CD4-positive, alpha-beta T cell treated with Interleukin-15 for 1 hour (primary cell): ENCODE results near the gene TGFB2.

Experiments used
- DNase-seq: peaks from one replicate; pipeline ENCODE4 v3.0.0-alpha.2; 2020

Gene TGFB2

GRCh38 chr1:218467101-218468072 is 122.3 kb downstream of the TGFB2 start:
- DNase-seq, result no peak

DNA sequence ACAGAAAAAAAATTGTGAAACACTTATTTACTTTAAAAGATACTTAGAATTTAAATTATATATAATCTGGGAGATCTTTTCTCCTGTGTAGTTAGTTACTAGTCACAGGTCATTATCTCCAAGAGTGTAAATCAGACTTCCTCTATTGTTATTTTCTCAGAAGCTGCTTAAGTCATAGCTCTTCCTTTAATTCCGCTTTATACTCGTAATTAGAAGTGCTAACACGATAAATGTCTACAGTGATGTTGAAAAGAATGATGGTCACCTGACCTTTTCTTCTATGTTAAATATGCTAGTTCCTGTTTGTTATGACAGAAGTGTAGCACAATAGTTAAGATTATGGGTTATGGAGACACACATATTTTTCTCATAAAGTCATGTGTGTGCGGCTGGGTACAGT is 123.6 kb downstream of the TGFB2 start:
- no peak for DNase-seq

DNA sequence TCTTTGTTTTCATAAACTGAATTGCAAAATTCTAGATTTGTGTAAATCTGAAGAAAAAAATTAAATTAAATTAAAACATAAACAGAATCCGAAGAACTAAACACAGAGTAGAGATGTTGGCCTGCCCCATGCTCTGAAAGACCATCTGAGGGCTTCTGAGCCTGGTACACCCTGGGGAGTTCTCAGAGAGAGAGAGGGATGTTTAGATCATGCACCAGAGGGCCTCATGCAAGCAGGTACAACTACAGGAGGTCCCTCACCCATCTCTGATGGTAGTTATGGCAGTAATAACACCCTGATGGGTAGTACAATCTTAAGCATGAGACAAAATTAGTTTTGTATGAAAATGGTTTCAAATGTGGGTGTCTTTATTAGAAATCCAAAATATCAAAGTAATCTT is 127.7 kb downstream of the TGFB2 start:
- no peak for DNase-seq

DNA sequence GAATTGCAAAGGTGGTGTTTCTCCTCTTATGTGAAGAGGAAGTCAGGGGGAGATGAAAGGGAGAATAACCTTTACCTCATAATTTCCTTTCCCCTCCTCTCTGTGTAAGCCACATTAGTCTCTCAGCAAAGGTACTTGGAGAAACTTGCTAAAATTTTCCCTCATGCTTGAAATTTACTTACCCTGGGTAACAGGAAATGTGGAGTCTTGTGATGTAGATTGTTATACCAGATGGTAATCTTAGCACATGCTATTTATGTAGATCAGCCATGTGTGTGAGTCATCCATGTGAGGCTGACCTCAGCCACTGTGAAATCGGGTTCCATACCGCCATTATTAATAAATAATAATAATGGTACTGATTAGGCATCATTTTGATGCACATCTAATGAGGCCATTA is 128.4 kb downstream of the TGFB2 start:
- DNase-seq, result no peak

DNA sequence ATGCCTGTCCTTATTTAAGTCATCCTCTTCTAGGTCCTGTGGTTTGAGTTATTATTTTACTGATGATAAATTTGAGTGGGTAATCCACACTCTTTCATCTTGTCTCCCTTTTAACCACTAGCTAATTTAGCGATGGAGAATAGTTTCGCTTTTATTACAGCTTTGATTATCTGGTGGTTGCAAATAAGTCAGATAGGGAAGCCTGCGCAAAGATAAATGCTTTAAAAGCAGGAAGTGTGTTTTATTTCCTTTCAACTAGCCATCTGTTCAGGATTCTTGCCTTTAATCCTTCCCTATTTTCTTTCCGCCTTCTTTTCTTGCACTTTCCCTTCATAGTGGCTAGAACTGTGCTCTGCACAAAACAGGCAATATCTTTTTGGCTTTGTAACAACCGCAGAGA is 129.0 kb downstream of the TGFB2 start:
- no peak for DNase-seq

GRCh38 chr1:218475275-218475674 is 130.1 kb downstream of the TGFB2 start:
- DNase-seq, result no peak

GRCh38 chr1:218475699-218476098 is 130.6 kb downstream of the TGFB2 start:
- no peak for DNase-seq

- DNase-seq, result no peak
Measured at GRCh38 chr1:218476385-218476784, 131.2 kb downstream of the TGFB2 start.

GRCh38 chr1:218478336-218478735 is 133.2 kb downstream of the TGFB2 start:
- DNase-seq, result no peak

- DNase-seq, result no peak
Measured at GRCh38 chr1:218479436-218480115, 134.4 kb downstream of the TGFB2 start.

- no peak for DNase-seq
Measured at GRCh38 chr1:218480137-218480536, 135.0 kb downstream of the TGFB2 start.

- no peak for DNase-seq
Measured at GRCh38 chr1:218480588-218481099, 135.5 kb downstream of the TGFB2 start.

- no peak for DNase-seq
Measured at GRCh38 chr1:218481116-218481775, 136.1 kb downstream of the TGFB2 start.

DNA sequence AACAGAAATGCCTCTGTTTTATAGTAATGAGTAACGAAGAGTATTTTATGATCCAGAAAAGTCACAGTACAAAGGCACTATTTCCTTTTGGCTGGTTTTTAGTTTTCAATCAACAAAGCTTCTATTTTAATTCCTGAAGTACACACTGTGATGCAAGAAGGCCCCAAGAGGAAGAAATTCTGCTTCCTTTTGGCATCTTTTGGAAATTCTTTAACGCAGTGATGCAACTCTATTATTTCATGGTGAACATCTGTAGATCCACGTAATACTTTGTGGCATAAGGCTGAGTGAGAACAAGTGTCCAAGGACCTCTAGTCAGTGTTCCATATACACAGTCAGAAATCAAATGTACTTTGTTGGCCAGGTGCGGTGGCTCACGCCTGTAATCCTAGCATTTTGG is 137.5 kb downstream of the TGFB2 start:
- no peak for DNase-seq

DNA sequence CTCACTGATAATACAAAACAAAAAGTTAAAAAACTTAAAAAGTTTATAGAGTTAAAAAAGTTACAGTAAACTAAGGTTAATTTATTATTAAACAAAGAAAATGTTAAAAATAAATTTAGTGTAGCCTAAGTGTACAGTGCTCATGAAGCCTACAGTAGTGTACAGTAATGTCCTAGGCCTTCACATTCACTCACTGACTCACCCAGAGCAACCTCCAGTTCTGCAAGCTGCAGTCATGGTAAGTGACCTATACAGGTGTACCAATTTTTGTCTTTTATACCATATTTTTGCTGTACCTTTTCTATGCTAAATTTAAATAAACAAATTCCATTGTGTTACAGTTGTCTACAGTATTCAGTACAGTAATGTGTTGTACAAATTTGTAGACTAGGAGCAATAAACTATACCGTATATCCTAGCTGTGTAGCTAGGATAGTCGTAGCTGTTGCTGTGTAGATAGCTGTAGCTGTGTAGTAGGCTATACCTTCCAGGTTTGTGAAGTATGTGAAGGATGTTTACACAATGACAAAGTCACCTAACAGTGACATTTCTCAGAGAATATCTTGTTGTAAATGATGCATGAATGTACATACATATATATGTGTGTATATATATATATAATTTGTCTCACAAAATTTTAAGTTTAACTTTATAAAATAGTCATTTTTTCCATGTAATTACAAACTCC is 140.2 kb downstream of the TGFB2 start:
- DNase-seq, result no peak

- no peak for DNase-seq
Measured at GRCh38 chr1:218488531-218488930, 143.4 kb downstream of the TGFB2 start.

DNA sequence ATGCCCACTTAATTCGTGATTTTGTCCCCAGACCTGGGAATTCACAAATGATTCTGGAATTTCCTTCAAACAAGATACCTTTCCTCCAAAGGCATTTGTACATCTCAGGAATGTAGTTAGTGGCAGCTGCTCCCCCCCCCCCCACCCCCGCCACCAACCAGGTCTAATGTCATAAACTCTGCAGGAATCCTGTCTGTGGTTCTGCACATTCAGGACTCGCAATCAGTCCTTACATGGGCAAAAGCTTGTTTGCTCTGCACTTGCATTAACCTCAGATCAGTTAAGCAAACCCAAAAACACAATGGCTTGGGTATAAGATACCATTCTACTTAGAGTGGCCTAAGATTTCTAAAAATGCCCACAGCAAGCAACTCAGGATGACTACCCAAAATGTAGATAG is 143.8 kb downstream of the TGFB2 start:
- DNase-seq, result no peak

- DNase-seq, result no peak
Measured at GRCh38 chr1:218490406-218490922, 145.3 kb downstream of the TGFB2 start.

GRCh38 chr1:218492874-218493273 is 147.7 kb downstream of the TGFB2 start:
- DNase-seq, result no peak

DNA sequence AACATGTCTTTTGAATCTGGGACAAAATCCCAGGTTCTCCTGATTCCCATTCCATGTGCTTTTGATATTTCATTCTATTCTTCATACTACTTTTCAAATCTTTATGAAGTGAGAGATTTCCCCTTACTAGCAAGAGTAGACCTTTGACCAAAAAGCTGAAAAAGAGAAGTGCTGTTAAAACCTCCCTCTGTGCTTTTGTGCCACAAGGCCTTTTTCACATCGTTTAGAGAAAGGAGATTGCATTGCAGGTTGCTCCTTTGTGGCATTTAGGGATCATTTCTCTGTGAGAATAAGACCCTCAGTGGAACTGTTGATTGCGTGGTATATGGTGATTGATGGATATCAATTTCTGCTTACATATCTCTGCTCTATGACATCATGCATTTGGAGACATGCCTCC is 148.8 kb downstream of the TGFB2 start:
- DNase-seq, result no peak
